Fibroblast of lung (primary cell): ENCODE measurements around the gene NUDT3. TPM values are rescaled to one million over a fixed set of nuclear protein-coding genes. Genes with fewer than 3 reads are reported as not detected.
A peak's percentile ranks its signal among the peaks of the same experiment; 100 is the strongest.

Source experiments
- DNase-seq, 2 donors: peaks; one replicate each; pipeline versions ENCODE4 v3.0.0 to v3.0.0-alpha.2; 2010; ENCODE audit warnings: low read depth in 2 of 2
- H2AFZ ChIP-seq: 2 replicates; pipeline ENCODE4 v1.5.1; 2012; ENCODE audit warnings: low read length, control low read depth, inconsistent platforms
- H3K27ac ChIP-seq: 2 replicates; pipeline ENCODE4 v1.5.1; 2011; ENCODE audit warnings: low read length, control low read depth; ENCODE audit not compliant: insufficient read depth
- H3K27me3 ChIP-seq: 2 replicates; pipeline ENCODE4 v1.5.1; 2011; ENCODE audit warnings: mild to moderate bottlenecking, low read length; ENCODE audit not compliant: control insufficient read depth, insufficient read depth
- H3K36me3 ChIP-seq: 2 replicates; pipeline ENCODE4 v1.5.1; 2011; ENCODE audit warnings: low read length; ENCODE audit not compliant: control insufficient read depth, insufficient read depth
- H3K4me1 ChIP-seq: 2 replicates; pipeline ENCODE4 v1.5.1; 2011; ENCODE audit warnings: low read length; ENCODE audit not compliant: control insufficient read depth, insufficient read depth; ENCODE audit errors: extremely low read depth
- H3K4me2 ChIP-seq: 2 replicates; pipeline ENCODE4 v1.5.1; 2011; ENCODE audit warnings: low read length, control low read depth; ENCODE audit not compliant: insufficient read depth; ENCODE audit errors: extremely low read depth
- H3K4me3 ChIP-seq, 4 experiments: fragments of 200-600 bp in 1 of 4; sonication (generic) in 1 of 4; replicated peaks in 1 of 4; 2 replicates each; pipeline ENCODE4 v1.5.1; 2011 to 2016; ENCODE audit warnings: low read length in 4 of 4, low read depth in 3 of 4, mild to moderate bottlenecking in 3 of 4, control low read depth in 2 of 4, inconsistent platforms in 1 of 4, mixed read lengths in 1 of 4; ENCODE audit not compliant: insufficient read depth in 1 of 4; ENCODE audit errors: control extremely low read depth in 1 of 4
- H3K79me2 ChIP-seq: 2 replicates; pipeline ENCODE4 v1.5.1; 2012; ENCODE audit warnings: mild to moderate bottlenecking, low read length, inconsistent platforms; ENCODE audit not compliant: control insufficient read depth, insufficient read depth
- H3K9ac ChIP-seq: 2 replicates; pipeline ENCODE4 v1.5.1; 2011; ENCODE audit warnings: mild to moderate bottlenecking, low read length, control low read depth; ENCODE audit not compliant: insufficient read depth
- H3K9me3 ChIP-seq: 2 replicates; pipeline ENCODE4 v1.5.1; 2012; ENCODE audit warnings: low read depth, low read length; ENCODE audit not compliant: control insufficient read depth, insufficient read depth
- H4K20me1 ChIP-seq: 2 replicates; pipeline ENCODE4 v1.5.1; 2011; ENCODE audit warnings: low read length; ENCODE audit not compliant: control insufficient read depth, insufficient read depth; ENCODE audit errors: extremely low read depth
- EZH2 ChIP-seq: IDR thresholded peaks from 2 replicates; pipeline ENCODE4 v1.5.1; 2012; ENCODE audit warnings: low read length, control low read depth, mild to moderate bottlenecking; ENCODE audit errors: missing control alignments
- polyA plus RNA-seq, 2 donors: library from polyadenylated mRNA; depleted of rRNA in 1 of 2; stranded (reverse) in 1 of 2; unstranded in 1 of 2; fragments of >200 nt; gene quantifications; 2 replicates each; pipeline ENCODE4 v1.2.1, GENCODE V29; 2011 to 2012; ENCODE audit warnings: missing spikeins in 1 of 2
- total RNA-seq: library from RNA; depleted of rRNA; stranded (reverse); fragments of >200 nt; gene quantifications from 2 replicates; pipeline ENCODE4 v1.2.1, GENCODE V29; 2014
- TF ChIP-seq, protein P1 (sequence below), 2 donors: IDR thresholded peaks in 1 of 2; conservative IDR thresholded peaks in 1 of 2; 1 replicate in 1 of 2; 2 replicates in 1 of 2; pipeline ENCODE4 v1.5.1; 2011 to 2012; ENCODE audit warnings: low read length in 2 of 2, control low read depth in 1 of 2, inconsistent platforms in 1 of 2, low read depth in 1 of 2, mild to moderate bottlenecking in 1 of 2

NUDT3 gene
- total and polyA plus RNA-seq, 2 donors (not counting 1 experiment from before 2014, with no cell fraction given), result 16.0 to 27.4 TPM

DNA sequence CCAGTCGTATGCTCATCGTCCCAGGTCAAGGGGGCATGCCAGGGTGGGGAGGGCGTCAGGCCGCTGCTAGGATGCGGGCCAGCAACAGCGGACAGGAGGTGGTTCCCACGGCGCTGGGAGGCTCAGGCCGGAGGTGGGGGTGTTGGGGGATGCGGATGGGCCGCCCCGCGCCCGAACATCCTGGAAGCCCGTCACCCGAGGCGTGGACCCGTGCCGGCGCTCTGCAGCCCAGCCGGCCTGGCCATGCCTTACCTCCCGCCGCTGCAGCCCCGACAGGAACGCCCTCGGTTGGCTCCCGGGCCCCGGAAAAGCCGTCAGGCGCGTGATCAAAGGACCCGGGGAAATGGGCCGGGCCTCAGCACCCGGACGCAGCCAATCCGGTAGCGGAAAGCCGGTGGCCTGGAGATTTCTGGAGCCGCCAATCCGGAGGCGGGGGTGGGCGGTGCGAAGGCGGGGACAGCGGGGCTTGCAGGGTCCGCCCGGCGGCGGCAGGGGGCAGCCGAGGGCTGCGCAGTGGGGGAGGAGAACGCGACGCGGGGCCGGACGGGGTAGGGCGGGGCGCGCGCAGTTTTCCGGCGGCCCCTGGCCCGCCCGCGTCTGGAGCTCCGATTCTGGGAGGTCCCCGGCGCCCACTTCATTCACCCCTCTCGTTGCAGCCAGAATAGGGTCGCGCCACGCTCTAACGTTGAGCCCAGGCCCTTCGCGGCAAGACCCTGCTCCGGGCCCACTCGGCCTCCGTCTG lies 143.6 kb downstream of the NUDT3 start, which contains the start of gene SMIM29:
Gene SMIM29 (minus strand): TSS at position 280 of the 742 bp plus-strand sequence. CDS start 1,215 bp downstream, outside the sequence.
- peaks cover 4% of the 10 kb centered on the region for H3K36me3 ChIP-seq
- peaks cover 16% of the 10 kb centered on the region for H3K4me1 ChIP-seq
- no peaks in the 10 kb centered on the region for H3K9me3 ChIP-seq
- H4K20me1 ChIP-seq, result no peaks in the 10 kb centered on the region
- peak within 1 kb of the TSS; percentile 72 for H3K27ac ChIP-seq
- H3K4me2 ChIP-seq, result peak within 1 kb of the TSS; percentile 97
- peak within 1 kb of the TSS; percentile 93 for H2AFZ ChIP-seq
- TF ChIP-seq, protein P1, sequence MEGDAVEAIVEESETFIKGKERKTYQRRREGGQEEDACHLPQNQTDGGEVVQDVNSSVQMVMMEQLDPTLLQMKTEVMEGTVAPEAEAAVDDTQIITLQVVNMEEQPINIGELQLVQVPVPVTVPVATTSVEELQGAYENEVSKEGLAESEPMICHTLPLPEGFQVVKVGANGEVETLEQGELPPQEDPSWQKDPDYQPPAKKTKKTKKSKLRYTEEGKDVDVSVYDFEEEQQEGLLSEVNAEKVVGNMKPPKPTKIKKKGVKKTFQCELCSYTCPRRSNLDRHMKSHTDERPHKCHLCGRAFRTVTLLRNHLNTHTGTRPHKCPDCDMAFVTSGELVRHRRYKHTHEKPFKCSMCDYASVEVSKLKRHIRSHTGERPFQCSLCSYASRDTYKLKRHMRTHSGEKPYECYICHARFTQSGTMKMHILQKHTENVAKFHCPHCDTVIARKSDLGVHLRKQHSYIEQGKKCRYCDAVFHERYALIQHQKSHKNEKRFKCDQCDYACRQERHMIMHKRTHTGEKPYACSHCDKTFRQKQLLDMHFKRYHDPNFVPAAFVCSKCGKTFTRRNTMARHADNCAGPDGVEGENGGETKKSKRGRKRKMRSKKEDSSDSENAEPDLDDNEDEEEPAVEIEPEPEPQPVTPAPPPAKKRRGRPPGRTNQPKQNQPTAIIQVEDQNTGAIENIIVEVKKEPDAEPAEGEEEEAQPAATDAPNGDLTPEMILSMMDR (conservative IDR thresholded peaks at IDR 0.05 in 1 of 2, IDR thresholded peaks at IDR 0.05 in 1 of 2; ENCODE audit: low read depth in 1 of 2, low read length in 2 of 2), result peak; percentile 60 to 67
- TF ChIP-seq EZH2, result no peak
- H3K4me3 ChIP-seq, result peak within 1 kb of the TSS; percentile 74 to 89 (median 79)
- peak within 1 kb of the TSS; percentile 82 for H3K9ac ChIP-seq
- no peaks in the 10 kb centered on the region for H3K27me3 ChIP-seq
- peak; percentile 90 to 93 for DNase-seq
- peaks cover 13% of the 10 kb centered on the region for H3K79me2 ChIP-seq

- peak overlapping the region; percentile 42 to 84 (median 66) for H3K4me3 ChIP-seq
- peak overlapping the region; percentile 59 for H3K9ac ChIP-seq
- peak overlapping the region; percentile 97 for H3K4me2 ChIP-seq
- H3K27me3 ChIP-seq, result no peaks in the 10 kb centered on the region
- H3K9me3 ChIP-seq, result no peaks in the 10 kb centered on the region
- H2AFZ ChIP-seq, result peak overlapping the region; percentile 0
- no peaks in the 10 kb centered on the region for H4K20me1 ChIP-seq
- H3K79me2 ChIP-seq, result peaks cover 13% of the 10 kb centered on the region
- TF ChIP-seq, protein P1 (conservative IDR thresholded peaks at IDR 0.05 in 1 of 2, IDR thresholded peaks at IDR 0.05 in 1 of 2; ENCODE audit: low read depth in 1 of 2, low read length in 2 of 2), result no peak
- TF ChIP-seq EZH2, result no peak
- DNase-seq, result peak in 1 of 2 donors; percentile 25
- H3K36me3 ChIP-seq, result peaks cover 6% of the 10 kb centered on the region
- H3K27ac ChIP-seq, result peak overlapping the region; percentile 71
- peaks cover 21% of the 10 kb centered on the region for H3K4me1 ChIP-seq
Measured at GRCh38 chr6:34248198-34248726, 144.2 kb downstream of the NUDT3 start.

DNA sequence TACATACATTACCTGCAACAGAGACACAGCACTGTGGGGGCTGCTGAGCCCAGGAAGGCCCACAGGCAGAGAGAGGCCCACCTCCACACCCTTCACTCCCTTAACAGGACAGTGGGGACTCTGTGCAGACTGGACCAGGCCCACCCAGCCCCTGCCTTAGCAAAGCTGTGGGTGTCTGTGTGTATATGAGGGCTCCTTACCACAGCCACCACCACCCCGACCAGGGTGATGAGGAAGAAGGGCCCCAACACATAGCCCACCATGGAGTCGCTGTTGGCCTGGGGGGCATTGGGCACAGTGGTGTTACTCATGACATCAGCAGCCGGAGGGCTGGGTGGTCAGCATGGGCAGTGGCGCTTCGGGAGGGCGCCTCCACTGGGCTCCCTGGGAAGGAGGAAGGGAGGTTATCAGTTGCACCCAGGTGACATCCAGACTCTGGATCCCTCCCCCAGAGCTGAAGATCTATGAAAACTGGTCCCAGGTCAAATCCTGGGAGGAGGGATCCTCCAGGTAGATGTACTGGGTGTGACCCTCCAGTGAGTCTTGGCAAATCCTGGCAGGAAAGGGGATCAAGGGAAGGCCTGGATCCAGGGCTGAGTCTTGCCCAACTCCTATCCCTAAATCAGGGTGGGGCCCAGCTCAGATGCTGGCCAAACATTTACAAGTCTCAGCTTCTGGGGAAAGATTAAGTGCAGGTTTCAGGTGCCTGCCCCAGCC lies 144.8 kb downstream of the NUDT3 start:
- Histone ChIP-seq H3K4me1 (peaks cover 26% of the 10 kb centered on the region), H3K4me2 (peak overlapping the region; percentile 97), H3K4me3 (peak overlapping the region; percentile 42 to 84 (median 66)), H2AFZ (no peak overlapping the region), H3K27me3 (no peaks in the 10 kb centered on the region), H4K20me1 (no peaks in the 10 kb centered on the region), H3K79me2 (peaks cover 13% of the 10 kb centered on the region), H3K9ac (no peak overlapping the region), H3K9me3 (no peaks in the 10 kb centered on the region), H3K36me3 (peaks cover 6% of the 10 kb centered on the region), H3K27ac (peak overlapping the region; percentile 71)
- TF ChIP-seq, protein P1 (conservative IDR thresholded peaks at IDR 0.05 in 1 of 2, IDR thresholded peaks at IDR 0.05 in 1 of 2; ENCODE audit: low read depth in 1 of 2, low read length in 2 of 2), result no peak
- no peak for TF ChIP-seq EZH2
- no peak for DNase-seq
